Measurements from ENCODE around the gene USH1C. TPM values are rescaled to one million over a fixed set of nuclear protein-coding genes. Genes with fewer than 3 reads are reported as not detected.

USH1C gene
- total RNA-seq, 1 donor from 2014 or later, result not detected

GRCh38 chr11:17550450-17551346 is 6.5 kb upstream of the USH1C start:
- no peak for DNase-seq (ENCODE audit: low spot score)

GRCh38 chr11:17548444-17548843 is 4.2 kb upstream of the USH1C start:
- H3K4me1 Mint-ChIP-seq (ENCODE audit: low read depth), result peaks cover 13% of the 10 kb centered on the region
- no peak overlapping the region for H3K27ac Mint-ChIP-seq
- DNase-seq (ENCODE audit: low spot score), result no peak
- intact Hi-C loops (cut with micrococcal nuclease), result no loop called here
- H3K4me3 Mint-ChIP-seq (ENCODE audit: low read depth), result no peak overlapping the region
- H3K36me3 Mint-ChIP-seq (ENCODE audit: low read depth), result no peaks in the 10 kb centered on the region
- peaks cover 29% of the 10 kb centered on the region for H3K27me3 Mint-ChIP-seq (ENCODE audit: low read depth)
- no peaks in the 10 kb centered on the region for H3K9me3 Mint-ChIP-seq

More at GRCh38 chr11:17550450-17551346, 6.5 kb upstream of the USH1C start:
- H3K4me3 Mint-ChIP-seq (ENCODE audit: low read depth), result no peak overlapping the region
- H3K27ac Mint-ChIP-seq, result no peak overlapping the region
- no peaks in the 10 kb centered on the region for H3K9me3 Mint-ChIP-seq
- peaks cover 20% of the 10 kb centered on the region for H3K27me3 Mint-ChIP-seq (ENCODE audit: low read depth)
- peaks cover 9% of the 10 kb centered on the region for H3K4me1 Mint-ChIP-seq (ENCODE audit: low read depth)
- no peaks in the 10 kb centered on the region for H3K36me3 Mint-ChIP-seq (ENCODE audit: low read depth)
- intact Hi-C loops (cut with micrococcal nuclease), result no loop called here

DNA sequence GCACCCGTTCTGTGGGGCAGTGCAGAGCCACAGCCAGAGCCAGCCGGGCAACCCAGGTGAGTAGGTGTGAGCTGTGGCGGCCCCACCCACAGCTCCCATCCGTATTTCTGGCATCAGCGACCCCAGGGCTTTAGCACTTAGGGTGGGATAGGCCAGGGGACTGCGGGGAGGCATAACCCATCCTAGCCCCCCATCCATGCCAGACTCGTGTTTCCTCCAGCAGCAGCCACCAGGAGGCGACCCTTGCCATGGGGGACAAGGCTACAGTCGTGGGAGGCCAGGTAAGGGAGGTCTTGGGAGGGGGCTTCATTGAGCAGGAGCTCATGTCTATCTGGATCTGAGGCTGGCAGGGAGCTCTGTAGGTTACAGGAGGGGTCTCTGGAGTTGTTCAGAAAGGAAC is 3.7 kb upstream of the USH1C start:
- H3K27ac Mint-ChIP-seq, result no peak overlapping the region
- H3K9me3 Mint-ChIP-seq, result no peaks in the 10 kb centered on the region
- no peaks in the 10 kb centered on the region for H3K36me3 Mint-ChIP-seq (ENCODE audit: low read depth)
- H3K27me3 Mint-ChIP-seq (ENCODE audit: low read depth), result peaks cover 29% of the 10 kb centered on the region
- intact Hi-C loops (cut with micrococcal nuclease), result no loop called here
- DNase-seq (ENCODE audit: low spot score), result no peak
- H3K4me3 Mint-ChIP-seq (ENCODE audit: low read depth), result no peak overlapping the region
- H3K4me1 Mint-ChIP-seq (ENCODE audit: low read depth), result peaks cover 13% of the 10 kb centered on the region

GRCh38 chr11:17547051-17547577 is 2.9 kb upstream of the USH1C start, which contains the start of gene OTOG:
TSS of gene OTOG (plus strand) at chr11:17547259. CDS start at chr11:17547373, 114 bp downstream.
- H3K36me3 Mint-ChIP-seq (ENCODE audit: low read depth), result no peaks in the 10 kb centered on the region
- H3K27me3 Mint-ChIP-seq (ENCODE audit: low read depth), result peaks cover 35% of the 10 kb centered on the region
- no peaks in the 10 kb centered on the region for H3K9me3 Mint-ChIP-seq
- no peak for DNase-seq (ENCODE audit: low spot score)
- intact Hi-C loops (cut with micrococcal nuclease), result no loop called here
- no peak within 1 kb of the TSS for H3K4me3 Mint-ChIP-seq (ENCODE audit: low read depth)
- no peak within 1 kb of the TSS for H3K27ac Mint-ChIP-seq
- H3K4me1 Mint-ChIP-seq (ENCODE audit: low read depth), result peaks cover 13% of the 10 kb centered on the region

DNA sequence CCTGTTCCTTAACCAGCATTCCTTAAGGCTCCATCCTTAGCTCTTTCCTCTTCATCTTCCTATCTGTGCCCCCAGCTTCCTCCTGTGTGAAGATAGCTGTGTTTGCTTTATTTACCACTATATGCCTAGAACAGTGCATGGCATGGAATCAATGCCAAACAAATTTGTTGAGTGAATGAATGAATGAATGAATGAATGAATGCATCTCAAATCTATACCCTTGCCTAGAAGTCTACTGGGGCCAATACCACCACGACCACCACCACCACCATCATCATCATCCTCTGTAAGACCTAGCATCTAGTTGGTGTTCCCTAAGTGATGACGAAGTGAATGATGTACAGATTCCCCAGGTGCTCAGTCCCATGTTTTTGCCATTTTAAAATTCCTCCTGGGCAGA is 2.0 kb upstream of the USH1C start:
- Mint-ChIP-seq H3K4me1 (ENCODE audit: low read depth) (peaks cover 10% of the 10 kb centered on the region), H3K36me3 (ENCODE audit: low read depth) (no peaks in the 10 kb centered on the region), H3K27me3 (ENCODE audit: low read depth) (peaks cover 40% of the 10 kb centered on the region), H3K27ac (no peak overlapping the region), H3K9me3 (no peaks in the 10 kb centered on the region), H3K4me3 (ENCODE audit: low read depth) (no peak overlapping the region)
- intact Hi-C loops (cut with micrococcal nuclease), result no loop called here
- DNase-seq (ENCODE audit: low spot score), result no peak

DNA sequence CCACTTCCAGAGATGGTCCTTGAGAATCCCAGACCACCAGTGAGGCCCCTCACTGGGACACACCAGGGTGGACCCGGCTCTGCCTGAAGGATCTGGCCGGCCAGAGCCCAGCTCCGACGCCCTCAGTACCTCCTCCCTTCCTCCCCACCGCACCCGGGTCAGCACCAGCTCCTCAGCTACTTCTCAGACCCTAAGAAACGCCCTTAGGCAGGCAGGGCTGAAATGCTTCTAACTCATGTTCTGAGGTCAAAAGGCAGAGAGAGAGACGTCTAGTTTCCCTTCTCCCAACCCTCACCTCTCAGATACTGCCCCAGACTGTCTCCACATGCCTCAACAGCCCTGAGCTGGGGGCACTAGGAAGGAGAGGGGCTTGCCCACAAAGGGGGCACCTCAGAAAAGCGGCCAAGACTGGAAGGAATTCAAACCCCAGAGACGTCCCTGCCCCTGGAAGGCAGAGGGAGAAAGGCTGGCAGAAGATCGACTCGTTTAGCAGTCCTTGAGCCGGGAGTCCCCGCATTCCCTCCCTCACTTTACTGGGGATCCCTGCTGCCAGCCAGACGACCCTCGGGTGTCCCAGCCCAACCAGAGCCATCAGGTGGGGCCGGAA is 539 bp downstream of the USH1C start:
- intact Hi-C loops (cut with micrococcal nuclease), result no loop called here
- Mint-ChIP-seq H3K9me3 (no peaks in the 10 kb centered on the region), H3K27me3 (ENCODE audit: low read depth) (peaks cover 48% of the 10 kb centered on the region), H3K27ac (no peak overlapping the region), H3K4me3 (ENCODE audit: low read depth) (no peak overlapping the region), H3K36me3 (ENCODE audit: low read depth) (no peaks in the 10 kb centered on the region), H3K4me1 (ENCODE audit: low read depth) (peaks cover 4% of the 10 kb centered on the region)
- DNase-seq (ENCODE audit: low spot score), result no peak

GRCh38 chr11:17543041-17543440 is 1.2 kb downstream of the USH1C start:
- Mint-ChIP-seq H3K36me3 (ENCODE audit: low read depth) (no peaks in the 10 kb centered on the region), H3K4me3 (ENCODE audit: low read depth) (no peak overlapping the region), H3K27ac (no peak overlapping the region), H3K9me3 (no peaks in the 10 kb centered on the region), H3K27me3 (ENCODE audit: low read depth) (peaks cover 49% of the 10 kb centered on the region), H3K4me1 (ENCODE audit: low read depth) (peaks cover 4% of the 10 kb centered on the region)
- intact Hi-C loops (cut with micrococcal nuclease), result no loop called here
- DNase-seq (ENCODE audit: low spot score), result no peak

- no peaks in the 10 kb centered on the region for H3K9me3 Mint-ChIP-seq
- H3K27me3 Mint-ChIP-seq (ENCODE audit: low read depth), result peaks cover 47% of the 10 kb centered on the region
- no peaks in the 10 kb centered on the region for H3K36me3 Mint-ChIP-seq (ENCODE audit: low read depth)
- intact Hi-C loops (cut with micrococcal nuclease), result no loop called here
- H3K4me1 Mint-ChIP-seq (ENCODE audit: low read depth), result peaks cover 4% of the 10 kb centered on the region
- DNase-seq (ENCODE audit: low spot score), result no peak
- no peak overlapping the region for H3K27ac Mint-ChIP-seq
- no peak overlapping the region for H3K4me3 Mint-ChIP-seq (ENCODE audit: low read depth)
Measured at GRCh38 chr11:17542249-17542648, 2.0 kb downstream of the USH1C start.

DNA sequence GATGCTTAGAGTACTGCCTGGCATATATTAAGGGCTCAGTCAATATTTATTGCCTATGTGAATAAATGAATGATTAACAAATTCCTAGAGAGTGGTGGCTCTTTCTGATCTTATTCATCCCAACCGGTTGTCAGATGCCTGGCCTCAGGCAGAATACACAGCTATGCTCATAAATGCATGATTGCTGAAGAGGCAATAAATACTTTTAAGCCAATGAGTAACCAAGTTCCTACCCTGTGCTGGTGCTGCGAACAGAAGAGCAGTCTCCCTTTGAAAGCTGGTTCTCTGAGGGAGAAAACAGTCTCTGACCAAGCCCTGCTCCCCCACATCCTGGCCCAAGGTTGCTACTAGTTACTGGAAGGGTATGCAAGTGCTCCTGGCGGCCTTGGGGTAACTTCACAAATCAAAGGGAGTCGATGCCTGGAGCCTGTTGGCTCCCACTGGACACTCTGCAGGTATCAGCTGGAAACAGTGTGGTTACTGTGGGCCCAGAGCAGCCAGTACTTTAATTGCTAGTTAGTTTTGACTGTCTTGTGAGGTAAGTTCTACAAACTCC is 2.8 kb downstream of the USH1C start:
- H3K9me3 Mint-ChIP-seq, result no peaks in the 10 kb centered on the region
- H3K4me3 Mint-ChIP-seq (ENCODE audit: low read depth), result no peak overlapping the region
- peaks cover 4% of the 10 kb centered on the region for H3K4me1 Mint-ChIP-seq (ENCODE audit: low read depth)
- DNase-seq (ENCODE audit: low spot score), result no peak
- intact Hi-C loops (cut with micrococcal nuclease), result no loop called here
- H3K36me3 Mint-ChIP-seq (ENCODE audit: low read depth), result no peaks in the 10 kb centered on the region
- peaks cover 41% of the 10 kb centered on the region for H3K27me3 Mint-ChIP-seq (ENCODE audit: low read depth)
- H3K27ac Mint-ChIP-seq, result no peak overlapping the region

- no peak overlapping the region for H3K4me3 Mint-ChIP-seq (ENCODE audit: low read depth)
- peaks cover 35% of the 10 kb centered on the region for H3K27me3 Mint-ChIP-seq (ENCODE audit: low read depth)
- H3K36me3 Mint-ChIP-seq (ENCODE audit: low read depth), result no peaks in the 10 kb centered on the region
- no peaks in the 10 kb centered on the region for H3K9me3 Mint-ChIP-seq
- intact Hi-C loops (cut with micrococcal nuclease), result no loop called here
- peaks cover 4% of the 10 kb centered on the region for H3K4me1 Mint-ChIP-seq (ENCODE audit: low read depth)
- DNase-seq (ENCODE audit: low spot score), result no peak
- no peak overlapping the region for H3K27ac Mint-ChIP-seq
Measured at GRCh38 chr11:17540807-17541206, 3.4 kb downstream of the USH1C start.

DNA sequence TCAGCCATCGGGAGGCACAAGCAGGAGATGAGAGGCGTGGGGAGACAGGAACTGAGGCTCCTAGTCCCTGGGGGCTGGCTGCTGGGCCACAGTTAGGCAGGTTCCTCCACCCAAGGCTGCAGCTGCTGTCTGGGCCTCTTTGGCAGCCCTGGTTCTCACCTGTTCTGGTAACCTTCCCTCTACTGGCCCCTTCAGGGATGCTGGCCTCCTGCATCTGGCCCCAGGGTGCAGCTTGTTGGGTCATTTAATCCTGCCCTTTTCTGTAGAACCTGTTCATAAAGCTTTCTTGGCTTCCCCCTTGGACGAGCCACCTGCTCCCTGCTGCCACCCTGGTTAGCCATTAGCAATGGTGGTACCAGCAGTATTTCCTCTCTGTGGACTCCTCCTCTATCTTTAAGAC is 5.5 kb downstream of the USH1C start:
- H3K27me3 Mint-ChIP-seq (ENCODE audit: low read depth), result peaks cover 32% of the 10 kb centered on the region
- DNase-seq (ENCODE audit: low spot score), result no peak
- H3K9me3 Mint-ChIP-seq, result no peaks in the 10 kb centered on the region
- intact Hi-C loops (cut with micrococcal nuclease), result no loop called here
- no peaks in the 10 kb centered on the region for H3K36me3 Mint-ChIP-seq (ENCODE audit: low read depth)
- peaks cover 2% of the 10 kb centered on the region for H3K4me1 Mint-ChIP-seq (ENCODE audit: low read depth)
- no peak overlapping the region for H3K27ac Mint-ChIP-seq
- no peak overlapping the region for H3K4me3 Mint-ChIP-seq (ENCODE audit: low read depth)

GRCh38 chr11:17538054-17538453 is 6.2 kb downstream of the USH1C start:
- no peaks in the 10 kb centered on the region for H3K4me1 Mint-ChIP-seq (ENCODE audit: low read depth)
- no peak for DNase-seq (ENCODE audit: low spot score)
- intact Hi-C loops (cut with micrococcal nuclease), result no loop called here

DNA sequence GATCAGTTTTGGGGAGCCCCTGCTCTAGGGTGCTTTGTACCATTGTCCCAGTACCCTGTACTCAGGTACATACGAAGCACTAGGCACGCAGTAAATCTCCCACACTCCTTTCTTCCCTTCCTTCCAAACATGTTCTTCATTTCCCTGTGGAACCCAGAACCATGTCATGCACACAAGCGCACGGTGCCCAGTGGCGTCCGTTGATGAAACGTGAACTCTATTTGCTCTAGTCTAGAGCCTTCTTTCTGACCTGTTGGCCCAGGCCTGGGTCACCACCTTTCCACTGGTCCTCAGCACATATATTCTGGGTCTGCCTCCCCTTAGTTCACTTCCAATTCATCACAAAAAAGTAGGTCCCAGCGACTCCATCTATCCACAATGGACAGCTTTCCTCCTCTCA is 7.0 kb downstream of the USH1C start:
- DNase-seq (ENCODE audit: low spot score), result no peak
- Mint-ChIP-seq H3K4me1 (ENCODE audit: low read depth) (no peaks in the 10 kb centered on the region), H3K9me3 (no peaks in the 10 kb centered on the region), H3K27ac (no peak overlapping the region), H3K27me3 (ENCODE audit: low read depth) (peaks cover 25% of the 10 kb centered on the region), H3K36me3 (ENCODE audit: low read depth) (no peaks in the 10 kb centered on the region), H3K4me3 (ENCODE audit: low read depth) (no peak overlapping the region)
- intact Hi-C loops (cut with micrococcal nuclease), result no loop called here

More at GRCh38 chr11:17538054-17538453, 6.2 kb downstream of the USH1C start:
- peaks cover 29% of the 10 kb centered on the region for H3K27me3 Mint-ChIP-seq (ENCODE audit: low read depth)
- no peak overlapping the region for H3K4me3 Mint-ChIP-seq (ENCODE audit: low read depth)
- no peak overlapping the region for H3K27ac Mint-ChIP-seq
- no peaks in the 10 kb centered on the region for H3K36me3 Mint-ChIP-seq (ENCODE audit: low read depth)
- no peaks in the 10 kb centered on the region for H3K9me3 Mint-ChIP-seq

Data from activated T-helper 2 cell treated with anti-CD3 and anti-CD28 coated beads, Interferon-gamma antibody, Interleukin-2, Interleukin-4, amounts not matched to agents 10 μg/mL and 5 μg/mL and 100 μg/mL, durations not matched to agents 14 hours and 24 hours and 36 hours (primary cell).